Activated naive CD4-positive, alpha-beta T cell treated with anti-CD3 and anti-CD28 coated beads for 36 hours (primary cell): ENCODE data around the gene EXOC4. TPM values are rescaled to one million over a fixed set of nuclear protein-coding genes. Genes with fewer than 3 reads are reported as not detected.
"Not testable (repeated sequence)": the region's sequence is repeated elsewhere in the genome, so short reads cannot be mapped to it uniquely, and the experiment has no call there.

Experiments used
- CTCF ChIA-PET: fragments of 350-600 bp; sonication (Branson Sonifier 250); formaldehyde crosslinking; loops from one replicate; lab custom pipeline; 2021; ENCODE audit warnings: antibody characterized with exemption; lab: Charles Lee
- DNase-seq: peaks from one replicate; pipeline ENCODE4 v3.0.0-alpha.2; 2020
- H3K27ac Mint-ChIP-seq: one replicate; pipeline ENCODE4 v1.8.0; 2021; ENCODE audit warnings: mild to moderate bottlenecking, mixed read lengths
- H3K27me3 Mint-ChIP-seq: one replicate; pipeline ENCODE4 v1.8.0; 2021; ENCODE audit warnings: low read depth, mixed read lengths
- H3K36me3 Mint-ChIP-seq: one replicate; pipeline ENCODE4 v1.8.0; 2021; ENCODE audit warnings: low read depth, mixed read lengths
- H3K4me1 Mint-ChIP-seq: one replicate; pipeline ENCODE4 v1.8.0; 2021; ENCODE audit warnings: low read depth, mixed read lengths
- H3K4me3 Mint-ChIP-seq: one replicate; pipeline ENCODE4 v1.8.0; 2021; ENCODE audit warnings: mild to moderate bottlenecking, moderate library complexity, mixed read lengths
- H3K9me3 Mint-ChIP-seq: one replicate; pipeline ENCODE4 v1.8.0; 2021; ENCODE audit warnings: mixed read lengths
- intact Hi-C: fragments of 100-400 bp; cut with micrococcal nuclease; formaldehyde crosslinking; loops from one replicate; pipeline ENCODE4 v1.15.1; 2023
- total RNA-seq, 2 experiments: library from RNA; stranded (reverse); gene quantifications; one replicate each; pipeline ENCODE4 v1.2.3, GENCODE V29; 2021

The EXOC4 gene
- total RNA-seq, 2 experiments from 2014 or later = 57.1 to 62.1 TPM

DNA sequence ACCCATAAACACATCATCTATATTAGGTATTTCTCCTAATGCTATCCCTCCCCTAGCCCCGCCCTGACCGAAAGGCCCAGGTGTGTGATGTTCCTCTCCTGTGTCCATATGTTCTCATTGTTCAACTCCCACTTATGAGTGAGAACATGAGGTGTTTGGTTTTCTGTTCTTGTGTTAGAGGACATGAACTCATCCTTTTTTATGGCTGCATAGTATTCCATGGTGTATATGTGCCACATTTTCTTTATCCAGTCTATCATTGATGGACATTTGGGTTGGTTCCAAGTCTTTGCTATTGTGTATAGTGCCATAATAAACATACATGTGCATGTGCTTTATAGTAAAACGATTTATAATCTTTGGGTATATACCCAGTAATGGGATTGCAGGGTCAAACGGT, 68.5 kb downstream of the EXOC4 start:
- H3K27me3 Mint-ChIP-seq, H3K4me3 Mint-ChIP-seq, intact Hi-C loops, H3K4me1 Mint-ChIP-seq, DNase-seq, H3K27ac Mint-ChIP-seq: not testable (repeated sequence)
- CTCF ChIA-PET = interaction anchor here (0.7 kb wide), 1 partner anchor 42 kb away, joined by 3 read pairs; no protein-coding TSS in a partner anchor
- H3K36me3 Mint-ChIP-seq = peaks cover 74% of the 10 kb centered on the region
- H3K9me3 Mint-ChIP-seq = peaks cover 41% of the 10 kb centered on the region

DNA sequence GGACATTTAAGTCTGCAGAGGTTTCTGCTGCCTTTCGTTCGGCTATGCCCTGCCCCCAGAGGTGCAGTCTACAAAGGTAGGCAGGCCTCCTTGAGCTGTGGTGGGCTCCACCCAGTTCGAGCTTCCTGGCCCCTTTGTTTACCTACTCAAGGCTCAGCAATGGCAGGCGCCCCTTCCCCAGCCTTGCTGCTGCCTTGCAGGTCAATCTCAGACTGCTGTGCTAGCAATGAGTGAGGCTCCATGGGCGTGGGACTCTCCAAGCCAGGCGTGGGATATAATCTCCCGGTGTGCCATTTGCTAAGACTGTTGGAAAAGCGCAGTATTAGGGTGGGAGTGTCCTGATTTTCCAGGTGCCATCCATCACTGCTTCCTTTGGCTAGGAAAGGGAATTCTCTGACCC, 73.9 kb downstream of the EXOC4 start:
- H3K27me3 Mint-ChIP-seq, intact Hi-C loops, H3K4me1 Mint-ChIP-seq, CTCF ChIA-PET, H3K27ac Mint-ChIP-seq, DNase-seq, H3K4me3 Mint-ChIP-seq: not testable (repeated sequence)
- peaks cover 47% of the 10 kb centered on the region for H3K9me3 Mint-ChIP-seq
- H3K36me3 Mint-ChIP-seq = peaks cover 89% of the 10 kb centered on the region

DNA sequence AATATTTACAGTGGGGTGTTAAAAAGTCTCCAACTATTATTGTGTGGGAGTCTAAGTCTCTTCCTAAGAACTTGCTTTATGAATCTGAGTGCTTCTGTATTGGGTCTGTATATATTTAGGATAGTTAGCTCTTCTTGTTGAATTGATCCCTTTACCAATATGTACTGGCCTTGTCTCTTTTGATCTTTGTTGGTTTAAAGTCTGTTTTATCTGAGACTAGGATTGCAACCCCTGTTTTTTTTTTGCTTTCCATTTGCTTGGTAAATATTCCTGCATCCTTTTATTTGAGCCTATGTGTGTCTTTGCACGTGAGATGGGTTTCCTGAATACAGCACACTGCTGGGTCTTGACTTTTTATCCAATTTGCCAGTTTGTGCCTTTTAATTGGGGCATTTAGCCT, 75.1 kb downstream of the EXOC4 start:
- intact Hi-C loops, CTCF ChIA-PET, H3K4me3 Mint-ChIP-seq, H3K27ac Mint-ChIP-seq, H3K4me1 Mint-ChIP-seq, H3K27me3 Mint-ChIP-seq, DNase-seq: not testable (repeated sequence)
- H3K36me3 Mint-ChIP-seq = peaks cover 78% of the 10 kb centered on the region
- peaks cover 37% of the 10 kb centered on the region for H3K9me3 Mint-ChIP-seq

DNA sequence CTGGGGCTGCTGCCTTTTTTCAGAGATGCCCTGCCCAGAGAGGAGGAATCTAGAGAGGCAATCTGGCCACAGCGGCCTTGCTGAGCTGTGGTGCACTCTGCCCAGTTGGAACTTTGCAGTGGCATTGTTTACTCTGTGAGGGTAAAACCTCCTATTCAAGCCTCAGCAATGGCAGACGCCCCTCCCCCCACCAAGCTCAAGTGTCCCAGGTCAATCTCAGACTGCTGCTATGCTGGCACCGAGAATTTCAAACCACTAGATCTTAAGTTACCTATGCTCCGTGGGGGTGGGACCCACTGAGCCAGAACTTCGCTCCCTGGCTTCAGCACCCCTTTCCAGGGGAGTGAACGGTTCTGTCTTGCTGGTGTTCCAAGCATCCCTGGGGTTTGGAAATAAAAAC, 77.2 kb downstream of the EXOC4 start:
- Mint-ChIP-seq H3K27ac (no peak overlapping the region), H3K4me1 (peaks cover 2% of the 10 kb centered on the region), H3K4me3 (no peak overlapping the region), H3K9me3 (peaks cover 33% of the 10 kb centered on the region), H3K36me3 (peaks cover 71% of the 10 kb centered on the region), H3K27me3 (no peaks in the 10 kb centered on the region)
- CTCF ChIA-PET = no interaction called here
- intact Hi-C loops = no loop called here
- no peak for DNase-seq

DNA sequence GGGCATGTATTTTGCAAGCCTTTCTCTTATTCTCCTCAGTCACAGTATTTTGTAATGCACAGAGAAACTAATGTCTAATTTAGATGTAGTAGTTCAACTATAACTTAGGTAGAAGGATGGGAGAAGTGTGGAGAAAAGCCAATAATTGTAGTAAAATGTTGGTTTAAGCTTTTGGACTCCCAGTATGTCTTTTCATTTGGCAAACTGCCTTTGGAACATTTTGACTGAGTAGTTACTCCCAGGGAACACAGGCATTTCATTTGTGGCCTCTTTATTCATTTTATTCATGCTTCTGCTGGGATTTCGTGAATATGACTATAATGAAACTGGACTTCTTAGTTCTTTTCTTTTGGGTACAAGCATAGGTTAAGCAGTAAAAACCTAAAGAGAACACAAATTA, 79.0 kb downstream of the EXOC4 start:
- no peak overlapping the region for H3K4me3 Mint-ChIP-seq
- CTCF ChIA-PET = no interaction called here
- peaks cover 2% of the 10 kb centered on the region for H3K4me1 Mint-ChIP-seq
- no peaks in the 10 kb centered on the region for H3K27me3 Mint-ChIP-seq
- no peak overlapping the region for H3K27ac Mint-ChIP-seq
- H3K36me3 Mint-ChIP-seq = peaks cover 68% of the 10 kb centered on the region
- peaks cover 29% of the 10 kb centered on the region for H3K9me3 Mint-ChIP-seq
- intact Hi-C loops = no loop called here
- no peak for DNase-seq

DNA sequence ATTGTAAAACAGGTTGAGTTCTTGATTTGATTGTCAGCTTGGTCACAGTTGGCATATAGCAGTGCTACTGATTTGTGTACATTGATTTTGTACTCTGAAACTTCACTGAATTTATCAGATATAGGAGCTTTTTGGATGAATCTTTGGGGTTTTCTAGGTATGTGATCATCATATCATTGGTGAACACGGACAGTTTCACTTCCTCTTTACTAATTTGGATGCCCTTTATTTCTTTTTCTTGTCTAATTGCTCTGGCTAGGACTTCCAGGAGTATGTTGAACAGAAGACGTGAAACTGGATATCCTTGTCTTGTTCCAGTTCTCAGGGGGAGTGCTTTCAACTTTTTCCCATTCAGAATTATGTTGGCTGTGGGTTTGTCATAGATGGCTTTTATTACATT, 86.9 kb downstream of the EXOC4 start:
- no peaks in the 10 kb centered on the region for H3K27me3 Mint-ChIP-seq
- DNase-seq = no peak
- CTCF ChIA-PET = interaction anchor here (0.6 kb wide), 1 partner anchor 61 kb away, joined by 3 read pairs; no protein-coding TSS in a partner anchor
- intact Hi-C loops = no loop called here
- H3K27ac Mint-ChIP-seq = no peak overlapping the region
- H3K9me3 Mint-ChIP-seq = peaks cover 49% of the 10 kb centered on the region
- H3K4me1 Mint-ChIP-seq = peaks cover 2% of the 10 kb centered on the region
- H3K4me3 Mint-ChIP-seq = no peak overlapping the region
- peaks cover 78% of the 10 kb centered on the region for H3K36me3 Mint-ChIP-seq

DNA sequence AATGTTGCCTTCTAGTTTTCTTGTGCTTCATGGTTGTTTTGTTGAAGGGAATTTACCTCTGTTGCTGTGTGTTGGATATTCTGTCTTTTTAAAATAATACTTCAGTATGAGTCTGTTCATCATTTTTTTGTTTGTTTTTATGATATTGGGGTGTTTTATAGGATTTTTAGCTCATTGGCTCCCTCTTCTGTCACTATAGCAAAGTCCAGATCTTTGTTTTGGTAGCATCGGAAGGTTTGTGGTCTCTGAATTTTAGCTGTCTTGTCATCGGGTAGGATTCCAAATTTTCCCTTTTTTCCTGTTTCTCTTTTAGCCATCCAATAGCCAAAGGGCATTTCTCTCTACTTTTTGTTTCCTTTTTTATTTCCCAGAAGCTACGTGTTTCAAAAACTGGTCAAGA, 91.4 kb downstream of the EXOC4 start:
- no peaks in the 10 kb centered on the region for H3K27me3 Mint-ChIP-seq
- H3K9me3 Mint-ChIP-seq = peaks cover 31% of the 10 kb centered on the region
- H3K4me1 Mint-ChIP-seq = peaks cover 6% of the 10 kb centered on the region
- no peak for DNase-seq
- peaks cover 65% of the 10 kb centered on the region for H3K36me3 Mint-ChIP-seq
- intact Hi-C loops = no loop called here
- H3K27ac Mint-ChIP-seq = no peak overlapping the region
- H3K4me3 Mint-ChIP-seq = no peak overlapping the region
- CTCF ChIA-PET = interaction anchor here (0.6 to 1.1 kb wide), 2 partner anchors 90 to 133 kb away, joined by 3 to 4 read pairs; no protein-coding TSS in a partner anchor

DNA sequence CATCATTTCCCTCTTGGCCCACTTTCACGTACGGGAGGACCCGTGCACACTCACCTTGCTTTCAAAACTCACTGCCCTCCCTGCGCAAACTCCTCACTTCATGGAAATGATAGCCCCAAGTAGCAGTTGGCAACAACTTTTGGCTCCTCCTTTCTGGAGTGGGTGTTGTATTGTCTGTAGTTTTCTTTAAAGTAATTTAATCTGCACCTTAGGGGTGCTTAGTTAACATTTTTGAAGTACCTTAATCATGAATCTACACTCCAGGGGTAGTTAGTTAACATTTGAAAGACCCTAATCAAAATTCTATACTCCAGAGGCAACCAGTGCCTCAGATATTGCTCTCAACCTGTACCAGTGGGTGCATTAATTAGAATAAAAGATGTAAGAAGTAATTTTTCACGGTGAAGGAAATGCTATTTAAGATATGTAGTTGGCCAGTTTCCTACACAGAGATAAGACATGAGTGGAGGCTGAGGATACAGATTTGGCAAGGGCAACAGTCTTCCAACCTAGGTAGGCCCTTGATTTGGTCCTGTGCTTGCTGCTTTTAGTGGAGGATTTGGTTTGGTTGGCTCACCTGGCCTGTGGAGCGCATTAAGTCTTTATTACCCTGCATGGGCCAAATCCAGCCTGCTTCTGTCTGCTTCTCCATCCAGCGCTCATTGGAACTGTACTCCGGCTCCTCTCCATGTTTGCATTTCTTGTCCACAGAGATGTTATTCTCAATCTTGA, 93.0 kb downstream of the EXOC4 start:
- peaks cover 18% of the 10 kb centered on the region for H3K9me3 Mint-ChIP-seq
- H3K4me3 Mint-ChIP-seq = no peak overlapping the region
- CTCF ChIA-PET = no interaction called here
- H3K27ac Mint-ChIP-seq = no peak overlapping the region
- H3K36me3 Mint-ChIP-seq = peaks cover 62% of the 10 kb centered on the region
- peaks cover 11% of the 10 kb centered on the region for H3K4me1 Mint-ChIP-seq
- no peak for DNase-seq
- H3K27me3 Mint-ChIP-seq = no peaks in the 10 kb centered on the region
- intact Hi-C loops = no loop called here

DNA sequence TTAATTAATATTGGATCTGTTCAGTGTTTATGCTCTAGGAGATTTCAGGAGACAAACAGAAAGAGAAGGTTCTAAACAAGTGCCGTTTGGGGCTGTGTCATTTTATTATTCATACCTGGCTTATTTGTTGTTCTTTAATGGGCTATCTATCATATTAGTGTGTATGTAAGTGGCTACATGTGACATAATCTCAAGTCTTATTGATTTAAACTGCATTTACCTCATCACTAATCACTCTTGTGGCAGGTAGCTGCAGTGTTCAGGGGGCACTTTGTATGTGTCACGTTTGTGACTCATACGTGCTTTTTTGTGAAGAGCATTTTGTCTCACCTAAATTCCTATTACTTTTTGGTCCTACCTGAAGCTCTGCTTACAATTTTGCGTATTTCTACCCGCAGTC, 95.4 kb downstream of the EXOC4 start:
- peaks cover 51% of the 10 kb centered on the region for H3K36me3 Mint-ChIP-seq
- H3K27me3 Mint-ChIP-seq = no peaks in the 10 kb centered on the region
- CTCF ChIA-PET = interaction anchor here (0.6 kb wide), 1 partner anchor 213 kb away, joined by 4 read pairs; no protein-coding TSS in a partner anchor
- peaks cover 11% of the 10 kb centered on the region for H3K4me1 Mint-ChIP-seq
- no peak overlapping the region for H3K27ac Mint-ChIP-seq
- intact Hi-C loops = no loop called here
- H3K9me3 Mint-ChIP-seq = peaks cover 9% of the 10 kb centered on the region
- H3K4me3 Mint-ChIP-seq = no peak overlapping the region
- no peak for DNase-seq

DNA sequence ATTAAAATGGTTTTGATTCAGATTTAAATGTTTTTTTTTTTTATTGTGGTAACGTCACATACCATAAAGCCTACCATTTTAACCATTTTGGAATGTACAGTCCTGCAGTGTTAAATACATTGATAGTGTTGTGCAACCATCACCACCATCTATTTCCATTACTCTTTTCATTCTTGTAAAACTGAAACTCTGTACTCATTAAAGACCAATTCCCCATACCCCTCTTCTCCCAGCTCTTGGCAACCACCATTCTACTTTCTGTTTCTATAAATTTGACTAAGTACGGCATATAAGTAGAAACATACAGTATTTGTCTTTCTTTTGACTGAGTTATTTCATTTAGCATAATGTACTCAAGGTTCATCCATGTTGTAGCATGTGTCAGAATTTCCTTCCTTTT, 96.2 kb downstream of the EXOC4 start:
- DNase-seq = no peak
- Mint-ChIP-seq H3K9me3 (peaks cover 11% of the 10 kb centered on the region), H3K4me3 (no peak overlapping the region), H3K27me3 (no peaks in the 10 kb centered on the region), H3K27ac (no peak overlapping the region), H3K36me3 (peaks cover 51% of the 10 kb centered on the region), H3K4me1 (peaks cover 11% of the 10 kb centered on the region)
- intact Hi-C loops = no loop called here
- CTCF ChIA-PET = interaction anchor here (0.6 to 0.7 kb wide), 2 partner anchors 212 to 1660 kb away, joined by 3 to 4 read pairs; no protein-coding TSS in a partner anchor

DNA sequence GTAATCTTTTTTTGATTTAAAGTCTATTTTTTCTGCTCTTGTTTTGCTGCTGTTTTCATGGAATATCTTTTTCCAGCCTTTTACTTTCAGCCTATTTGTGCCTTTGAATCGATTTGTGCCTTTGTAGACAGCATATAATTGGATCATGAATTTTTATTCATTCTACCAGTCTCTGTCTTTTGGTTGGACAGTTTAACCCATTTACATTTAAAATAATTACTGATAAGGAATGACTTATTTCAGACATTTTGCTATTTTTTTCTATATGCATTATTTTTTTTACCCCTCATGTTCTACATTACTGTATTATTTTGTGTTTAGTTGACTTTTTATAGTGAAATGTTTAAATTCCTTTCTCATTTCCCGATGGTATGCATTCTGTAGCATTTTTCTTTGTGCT, 99.6 kb downstream of the EXOC4 start:
- H3K36me3 Mint-ChIP-seq = peaks cover 41% of the 10 kb centered on the region
- no peak overlapping the region for H3K4me3 Mint-ChIP-seq
- no peak for DNase-seq
- CTCF ChIA-PET = no interaction called here
- no peaks in the 10 kb centered on the region for H3K27me3 Mint-ChIP-seq
- peaks cover 11% of the 10 kb centered on the region for H3K9me3 Mint-ChIP-seq
- intact Hi-C loops = no loop called here
- no peak overlapping the region for H3K27ac Mint-ChIP-seq
- H3K4me1 Mint-ChIP-seq = peaks cover 11% of the 10 kb centered on the region

DNA sequence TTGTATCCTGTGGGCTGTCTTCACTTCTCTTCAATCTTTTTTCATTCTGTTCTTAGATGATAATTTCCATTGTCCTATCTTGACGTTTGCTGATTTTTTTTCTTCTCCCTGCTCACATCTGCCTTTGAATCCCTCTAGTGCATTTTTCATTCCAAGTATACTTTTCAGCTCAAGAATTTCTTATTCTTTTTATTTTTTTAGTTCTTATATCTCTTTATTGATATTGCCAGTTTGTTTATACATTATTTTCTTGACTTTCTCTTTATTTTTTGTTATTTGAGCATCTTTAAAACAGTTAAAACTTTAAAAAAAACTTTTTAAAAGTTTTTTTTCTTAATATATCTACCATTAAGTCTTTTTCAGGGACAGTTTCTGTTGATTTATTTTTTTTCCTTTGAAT, 100.9 kb downstream of the EXOC4 start:
- no peak overlapping the region for H3K27ac Mint-ChIP-seq
- H3K4me3 Mint-ChIP-seq = no peak overlapping the region
- no peak for DNase-seq
- intact Hi-C loops = no loop called here
- H3K4me1 Mint-ChIP-seq = peaks cover 9% of the 10 kb centered on the region
- H3K27me3 Mint-ChIP-seq = no peaks in the 10 kb centered on the region
- H3K36me3 Mint-ChIP-seq = peaks cover 38% of the 10 kb centered on the region
- peaks cover 11% of the 10 kb centered on the region for H3K9me3 Mint-ChIP-seq
- CTCF ChIA-PET = no interaction called here
